Endodermal cell (in vitro differentiated cells): ENCODE data around the gene CCDC78. TPM values are rescaled to one million over a fixed set of nuclear protein-coding genes. Genes with fewer than 3 reads are reported as not detected.

ENCODE experiments used
- DNase-seq: peaks from one replicate; pipeline ENCODE4 v3.0.0-alpha.2; 2017
- H3K27ac ChIP-seq: 2 replicates; pipeline ENCODE4 v1.5.1; 2013; ENCODE audit warnings: mild to moderate bottlenecking, low read depth, low read length, moderate library complexity
- H3K27me3 ChIP-seq: 2 replicates; pipeline ENCODE4 v1.6.1; 2013; ENCODE audit warnings: mild to moderate bottlenecking, low read length, moderate library complexity; ENCODE audit not compliant: insufficient read depth, control insufficient read depth, poor library complexity, severe bottlenecking
- H3K36me3 ChIP-seq: 2 replicates; pipeline ENCODE4 v1.7.0; 2013; ENCODE audit warnings: mild to moderate bottlenecking, low read length, moderate library complexity; ENCODE audit not compliant: control insufficient read depth, insufficient read depth
- H3K4me1 ChIP-seq: one replicate; pipeline ENCODE4 v1.7.0; 2013; ENCODE audit warnings: low read length; ENCODE audit not compliant: control insufficient read depth, insufficient read depth
- H3K4me3 ChIP-seq: 2 replicates; pipeline ENCODE4 v1.5.1; 2013; ENCODE audit warnings: mild to moderate bottlenecking, low read length, moderate library complexity
- H3K9ac ChIP-seq: 2 replicates; pipeline ENCODE4 v1.6.1; 2013; ENCODE audit warnings: mild to moderate bottlenecking, low read length, moderate library complexity; ENCODE audit not compliant: poor library complexity, severe bottlenecking; ENCODE audit errors: extremely low read depth
- H3K9me3 ChIP-seq: 2 replicates; pipeline ENCODE4 v1.6.1; 2013; ENCODE audit warnings: mild to moderate bottlenecking, low read length, moderate library complexity; ENCODE audit not compliant: control insufficient read depth
- H3K27ac Mint-ChIP-seq: 2 replicates; pipeline ENCODE4 v1.8.0; 2020; ENCODE audit warnings: mixed read lengths
- H3K27me3 Mint-ChIP-seq: 2 replicates; pipeline ENCODE4 v1.8.0; 2021; ENCODE audit warnings: mild to moderate bottlenecking, mixed read lengths; ENCODE audit not compliant: insufficient read depth
- H3K36me3 Mint-ChIP-seq: 2 replicates; pipeline ENCODE4 v1.8.0; 2020; ENCODE audit warnings: low read depth, mixed read lengths
- H3K4me1 Mint-ChIP-seq: 2 replicates; pipeline ENCODE4 v1.8.0; 2020; ENCODE audit warnings: mixed read lengths
- H3K4me3 Mint-ChIP-seq: 2 replicates; pipeline ENCODE4 v1.8.0; 2020; ENCODE audit warnings: mild to moderate bottlenecking, moderate library complexity, mixed read lengths
- H3K9me3 Mint-ChIP-seq: 2 replicates; pipeline ENCODE4 v1.8.0; 2020; ENCODE audit warnings: mild to moderate bottlenecking, mixed read lengths
- CTCF ChIP-seq: fragments of 200-600 bp; sonication (generic); conservative IDR thresholded peaks from 2 replicates; pipeline ENCODE4 v1.5.0; 2021; ENCODE audit warnings: antibody characterized with exemption, mild to moderate bottlenecking
- WGBS, 2 experiments: methylation state at CpG; one replicate each; pipeline versions ENCODE4 v1.1.5 to v1.1.7; 2013; ENCODE audit warnings: missing lambda C conversion rate in 2 of 2, mixed read lengths in 1 of 2; ENCODE audit not compliant: insufficient coverage in 1 of 2, insufficient read length in 1 of 2; 5-methylcytosine and 5-hydroxymethylcytosine counted together
- total RNA-seq, 2 donors: library from RNA; stranded (reverse); fragmentation: NEBNext Ultra II Directional in 1 of 2; extraction: Animal tissue kit (Norgen Biotek cat#: 25700) in 1 of 2; gene quantifications; 2 replicates in 1 of 2; 3 replicates in 1 of 2; pipeline ENCODE4 v1.2.1, GENCODE V29; 2021

Gene CCDC78
- total RNA-seq, 2 donors from 2014 or later: 6.5 to 8.1 TPM

DNA sequence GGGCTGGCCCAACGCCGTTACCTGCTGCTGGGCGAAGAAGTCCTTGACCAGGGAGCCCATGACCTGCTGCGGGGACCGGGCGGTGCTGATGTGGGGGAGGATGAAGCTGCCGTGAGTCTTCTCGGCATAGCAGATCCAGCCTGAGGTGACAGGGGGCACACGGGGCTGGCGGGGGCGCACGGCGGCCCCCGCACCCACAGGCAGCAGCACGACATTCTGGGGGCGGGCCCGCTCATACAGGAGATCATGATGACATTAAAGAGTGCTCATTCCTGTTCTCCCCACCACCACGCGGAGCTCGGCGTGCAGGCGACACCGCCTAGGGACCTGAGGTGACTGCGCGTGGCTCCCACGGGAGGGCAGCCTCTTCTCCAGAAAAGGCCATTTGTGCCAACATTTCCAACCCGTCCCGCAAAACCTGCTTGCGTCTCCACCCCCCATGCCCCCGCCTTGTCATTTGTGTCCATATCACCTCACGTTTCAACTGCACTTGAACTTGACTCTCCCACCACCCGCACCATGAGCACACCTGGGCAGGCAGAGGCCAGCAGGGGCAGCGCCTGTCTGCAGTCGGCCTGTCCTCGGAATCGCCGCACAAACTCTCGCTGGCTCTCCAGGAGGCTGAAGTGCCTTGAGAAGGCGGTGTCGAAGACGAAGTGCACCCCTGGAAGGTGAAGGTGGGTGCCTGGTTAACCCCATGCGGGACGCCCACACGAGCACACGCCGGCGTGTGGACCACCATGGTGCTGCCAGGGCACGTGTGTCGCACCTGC lies 8.2 kb upstream of the CCDC78 start:
- Histone ChIP-seq H3K36me3 (peaks cover 34% of the 10 kb centered on the region), H3K27ac (no peak overlapping the region), H3K9ac (no peak overlapping the region), H3K4me3 (no peak overlapping the region), H3K9me3 (no peaks in the 10 kb centered on the region), H3K27me3 (no peaks in the 10 kb centered on the region), H3K4me1 (no peaks in the 10 kb centered on the region)
- no peak overlapping the region for H3K4me3 Mint-ChIP-seq
- no peaks in the 10 kb centered on the region for H3K4me1 Mint-ChIP-seq
- H3K27ac Mint-ChIP-seq: no peak overlapping the region
- no peaks in the 10 kb centered on the region for H3K27me3 Mint-ChIP-seq
- no peaks in the 10 kb centered on the region for H3K9me3 Mint-ChIP-seq
- H3K36me3 Mint-ChIP-seq: peaks cover 29% of the 10 kb centered on the region
- no peak for TF ChIP-seq CTCF
- 93 to 96% methylated on average over 36 to 49 of the region's 49 CpGs for WGBS, 2 experiments
- peak; percentile 36 for DNase-seq

DNA sequence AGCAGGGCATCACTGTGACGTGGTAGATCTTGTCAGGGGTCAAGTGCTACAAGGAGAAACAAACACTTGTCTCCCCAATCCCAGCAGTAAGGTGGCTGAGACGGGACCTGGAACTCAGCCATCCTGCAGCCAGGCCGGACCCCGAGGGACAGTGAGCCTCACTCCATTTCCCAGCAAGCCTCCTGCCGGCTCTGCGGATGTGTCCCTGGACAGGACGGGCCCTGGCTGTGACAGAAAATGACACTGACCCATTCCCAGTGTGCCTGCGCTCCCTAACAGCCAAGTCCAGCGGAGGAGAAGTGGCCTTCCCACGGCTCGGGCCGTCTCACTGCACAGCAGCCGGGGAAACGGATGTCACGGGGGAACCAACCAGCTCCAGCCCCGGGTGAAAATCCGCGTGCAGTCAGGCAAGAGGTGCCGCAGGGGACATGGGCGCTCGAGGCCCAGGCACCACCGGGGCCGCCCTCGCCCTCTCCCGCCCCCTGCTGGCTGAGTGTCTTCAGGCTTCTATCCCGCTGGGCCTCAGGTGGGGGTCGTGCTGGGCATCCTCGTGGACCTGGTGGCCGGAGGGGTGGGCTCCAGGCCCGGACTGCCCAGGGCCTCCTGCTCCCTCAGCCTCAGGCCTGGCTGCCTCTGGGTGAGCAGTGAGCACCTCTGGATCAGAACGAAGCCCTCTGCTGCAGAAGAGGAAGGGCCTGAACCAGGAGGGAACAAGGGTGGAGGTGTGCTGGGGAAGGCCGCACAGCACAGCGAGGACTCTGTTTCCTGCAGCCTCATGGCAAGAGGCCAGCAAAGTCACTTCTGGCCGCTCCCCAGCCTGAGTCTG lies 7.4 kb upstream of the CCDC78 start:
- Mint-ChIP-seq H3K4me3 (no peak overlapping the region), H3K9me3 (no peaks in the 10 kb centered on the region), H3K27me3 (no peaks in the 10 kb centered on the region), H3K27ac (no peak overlapping the region), H3K36me3 (peaks cover 25% of the 10 kb centered on the region), H3K4me1 (no peaks in the 10 kb centered on the region)
- no peak overlapping the region for H3K27ac ChIP-seq
- H3K4me1 ChIP-seq: no peaks in the 10 kb centered on the region
- no peak overlapping the region for H3K4me3 ChIP-seq
- H3K36me3 ChIP-seq: peaks cover 34% of the 10 kb centered on the region
- no peak overlapping the region for H3K9ac ChIP-seq
- peak; percentile 76 for DNase-seq
- 88 to 95% methylated on average over 20 to 34 of the region's 34 CpGs for WGBS, 2 experiments
- H3K9me3 ChIP-seq: no peaks in the 10 kb centered on the region
- peak; percentile 63 for TF ChIP-seq CTCF
- H3K27me3 ChIP-seq: no peaks in the 10 kb centered on the region

GRCh38 chr16:732936-733335 lies 6.7 kb upstream of the CCDC78 start:
- peak; percentile 57 for TF ChIP-seq CTCF
- 90 to 95% methylated on average over 9 to 13 of the region's 13 CpGs for WGBS, 2 experiments
- Histone ChIP-seq H3K4me1 (no peaks in the 10 kb centered on the region), H3K4me3 (no peak overlapping the region), H3K27me3 (no peaks in the 10 kb centered on the region), H3K9ac (no peak overlapping the region), H3K36me3 (peaks cover 32% of the 10 kb centered on the region), H3K9me3 (no peaks in the 10 kb centered on the region), H3K27ac (no peak overlapping the region)
- H3K4me3 Mint-ChIP-seq: no peak overlapping the region
- no peaks in the 10 kb centered on the region for H3K4me1 Mint-ChIP-seq
- no peaks in the 10 kb centered on the region for H3K9me3 Mint-ChIP-seq
- peaks cover 23% of the 10 kb centered on the region for H3K36me3 Mint-ChIP-seq
- no peak overlapping the region for H3K27ac Mint-ChIP-seq
- DNase-seq: peak; percentile 68
- H3K27me3 Mint-ChIP-seq: no peaks in the 10 kb centered on the region
